ENCODE data around the gene MGAT2. TPM values are rescaled to one million over a fixed set of nuclear protein-coding genes. Genes with fewer than 3 reads are reported as not detected.

The MGAT2 gene
- total and polyA plus RNA-seq, 2 of the 4 experiments (the other 2 are of a cell fraction), result 36.6 to 67.6 TPM

GRCh38 chr14:49614196-49614595 lies 6.4 kb upstream of the MGAT2 start:
- Histone ChIP-seq H3K27ac (ENCODE audit: insufficient read depth, low read length) (no peak overlapping the region), H3K79me1 (ENCODE audit: low read depth in 1 of 2, low read length in 2 of 2) (peaks cover 14 to 37% of the 10 kb centered on the region in 2 experiments; a peak in 3 of 4 replicates), H3K4me2 (ENCODE audit: low read depth, low read length) (no peak overlapping the region), H2AK5ac (ENCODE audit: low read depth, low read length) (no peak overlapping the region), H2AK9ac (replicated peaks; ENCODE audit: low read depth, low read length, poor library complexity) (no peak overlapping the region), H2BK120ac (ENCODE audit: low read depth, low read length) (no peak overlapping the region), H3K4ac (ENCODE audit: low read depth, low read length) (no peak overlapping the region), H3K9me3 (ENCODE audit: control insufficient read depth, insufficient read depth, low read length) (no peaks in the 10 kb centered on the region), H2BK15ac (ENCODE audit: low read depth, low read length) (no peak overlapping the region; the same call in 2 of the 3 replicates), H3K9ac (ENCODE audit: low read depth, low read length) (no peak overlapping the region), H2BK20ac (ENCODE audit: low read depth, low read length) (no peak overlapping the region), H3K4me3 (ENCODE audit: insufficient read depth, low read depth, low read length) (no peak overlapping the region), H3K9me1 (ENCODE audit: insufficient read depth, low read length) (peaks cover 10% of the 10 kb centered on the region), H4K8ac (ENCODE audit: low read depth in 2 of 2, low read length in 2 of 2) (no peak overlapping the region), H3K18ac (ENCODE audit: low read depth, low read length) (no peak overlapping the region), H3K36me3 (ENCODE audit: control insufficient read depth, insufficient read depth, low read length) (peaks cover 9% of the 10 kb centered on the region), H3K27me3 (ENCODE audit: control insufficient read depth, insufficient read depth, low read length) (no peaks in the 10 kb centered on the region), H3K4me1 (ENCODE audit: control insufficient read depth, insufficient read depth, low read length) (peaks cover 7% of the 10 kb centered on the region), H4K20me1 (ENCODE audit: insufficient read depth, low read length) (peaks cover 12% of the 10 kb centered on the region), H4K91ac (ENCODE audit: insufficient read depth, low read depth, low read length) (no peak overlapping the region), H4K5ac (ENCODE audit: low read depth, low read length) (no peak overlapping the region), H2AFZ (replicated peaks; ENCODE audit: low read length, poor library complexity) (no peak overlapping the region), H3K23ac (ENCODE audit: low read depth, low read length) (no peak overlapping the region), H2BK5ac (ENCODE audit: low read depth, low read length, poor library complexity, severe bottlenecking) (no peak overlapping the region), H3K56ac (ENCODE audit: extremely low read depth, insufficient read depth, low read length) (no peak overlapping the region), H3K14ac (replicated peaks; ENCODE audit: low read depth, low read length) (no peak overlapping the region)
- dilution Hi-C loops (cut with HindIII; ENCODE audit: low sequenced_read_pairs, unreplicated experiment) (no loop called here), in situ Hi-C loops (cut with MboI; ENCODE audit: low sequenced_read_pairs) (no loop called here), intact Hi-C loops (cut with micrococcal nuclease) (no loop called here)
- ChIA-PET CTCF (no interaction called here), POLR2A (ENCODE audit: unreplicated experiment) (no interaction called here)
- WGBS, 2 experiments (ENCODE audit: extremely low coverage in 2 of 2, insufficient read length in 1 of 2), result no CpG with 5 or more reads among the region's 2 CpGs
- TF ChIP-seq POLR2A (IDR thresholded peaks at IDR 0.05; ENCODE audit: low read depth, low read length), result no peak
- TF ChIP-seq RAD21 (IDR thresholded peaks at IDR 0.05; ENCODE audit: low read length), result no peak
- no peak for TF ChIP-seq ELK1 (IDR thresholded peaks at IDR 0.05; ENCODE audit: borderline replicate concordance, low read depth, low read length)
- TF ChIP-seq MXI1 (IDR thresholded peaks at IDR 0.05; ENCODE audit: borderline replicate concordance, low read depth, low read length), result no peak
- TF ChIP-seq RFX5 (IDR thresholded peaks at IDR 0.05; ENCODE audit: low read depth, low read length), result no peak
- TF ChIP-seq FOS (IDR thresholded peaks at IDR 0.05; ENCODE audit: low read depth, low read length), result no peak
- TF ChIP-seq NFE2L2 (IDR thresholded peaks at IDR 0.05; ENCODE audit: low read depth, low read length), result no peak
- TF ChIP-seq USF2 (IDR thresholded peaks at IDR 0.05; ENCODE audit: low read depth, low read length), result no peak
- TF ChIP-seq RCOR1 (IDR thresholded peaks at IDR 0.05; ENCODE audit: insufficient replicate concordance, low read length), result no peak
- ATAC-seq (ENCODE audit: low read depth) (no peak), DNase-seq (no peak)
- BruUV-seq (replicated peaks), result no TSS peak

Data from IMR-90 (cell line).